ENCODE results near the gene ITGA6.

ITGA6 gene

GRCh38 chr2:172451923-172452322 is 24.5 kb downstream of the ITGA6 start:
- H3K4me3 ChIP-seq (ENCODE audit: low read depth, low read length), result no peak overlapping the region
- no peak for TF ChIP-seq CTCF (IDR thresholded peaks at IDR 0.05; ENCODE audit: low read depth, low read length, missing control alignments)
- no peak overlapping the region for H3K27ac ChIP-seq
- H3K27me3 ChIP-seq (replicated peaks), result no peaks in the 10 kb centered on the region
- no peaks in the 10 kb centered on the region for H3K36me3 ChIP-seq (replicated peaks)
- in situ Hi-C loops (cut with HindIII; ENCODE audit: low pct_ligation_motif_present, low sequenced_read_pairs), result no loop called here
- DNase-seq, result no peak

- Histone ChIP-seq H3K36me3 (replicated peaks) (no peaks in the 10 kb centered on the region), H3K27ac (no peak overlapping the region), H3K27me3 (replicated peaks) (no peaks in the 10 kb centered on the region), H3K4me3 (ENCODE audit: low read depth, low read length) (no peak overlapping the region)
- DNase-seq, result no peak
- in situ Hi-C loops (cut with HindIII; ENCODE audit: low pct_ligation_motif_present, low sequenced_read_pairs), result no loop called here
- TF ChIP-seq CTCF (IDR thresholded peaks at IDR 0.05; ENCODE audit: low read depth, low read length, missing control alignments), result no peak
These were observed 25.5 kb downstream of the ITGA6 start for GRCh38 chr2:172452845-172453244.

- H3K27me3 ChIP-seq (replicated peaks), result no peaks in the 10 kb centered on the region
- no peak overlapping the region for H3K27ac ChIP-seq
- no peak overlapping the region for H3K4me3 ChIP-seq (ENCODE audit: low read depth, low read length)
- DNase-seq, result no peak
- in situ Hi-C loops (cut with HindIII; ENCODE audit: low pct_ligation_motif_present, low sequenced_read_pairs), result no loop called here
- H3K36me3 ChIP-seq (replicated peaks), result no peaks in the 10 kb centered on the region
- TF ChIP-seq CTCF (IDR thresholded peaks at IDR 0.05; ENCODE audit: low read depth, low read length, missing control alignments), result no peak
These were observed 27.2 kb downstream of the ITGA6 start for GRCh38 chr2:172454404-172455120.

GRCh38 chr2:172455121-172455515 is 27.7 kb downstream of the ITGA6 start:
- no peaks in the 10 kb centered on the region for H3K36me3 ChIP-seq (replicated peaks)
- no peak for DNase-seq

GRCh38 chr2:172456002-172456401 is 28.6 kb downstream of the ITGA6 start:
- TF ChIP-seq CTCF (IDR thresholded peaks at IDR 0.05; ENCODE audit: low read depth, low read length, missing control alignments), result no peak
- no peak for DNase-seq
- H3K4me3 ChIP-seq (ENCODE audit: low read depth, low read length), result no peak overlapping the region
- no peaks in the 10 kb centered on the region for H3K36me3 ChIP-seq (replicated peaks)
- no peak overlapping the region for H3K27ac ChIP-seq
- in situ Hi-C loops (cut with HindIII; ENCODE audit: low pct_ligation_motif_present, low sequenced_read_pairs), result no loop called here
- H3K27me3 ChIP-seq (replicated peaks), result no peaks in the 10 kb centered on the region

More at GRCh38 chr2:172455121-172455515, 27.7 kb downstream of the ITGA6 start:
- H3K27ac ChIP-seq, result no peak overlapping the region
- H3K27me3 ChIP-seq (replicated peaks), result no peaks in the 10 kb centered on the region
- TF ChIP-seq CTCF (IDR thresholded peaks at IDR 0.05; ENCODE audit: low read depth, low read length, missing control alignments), result no peak
- no peak overlapping the region for H3K4me3 ChIP-seq (ENCODE audit: low read depth, low read length)
- in situ Hi-C loops (cut with HindIII; ENCODE audit: low pct_ligation_motif_present, low sequenced_read_pairs), result no loop called here

- TF ChIP-seq CTCF (IDR thresholded peaks at IDR 0.05; ENCODE audit: low read depth, low read length, missing control alignments), result no peak
- Histone ChIP-seq H3K27me3 (replicated peaks) (no peaks in the 10 kb centered on the region), H3K36me3 (replicated peaks) (no peaks in the 10 kb centered on the region), H3K27ac (no peak overlapping the region), H3K4me3 (ENCODE audit: low read depth, low read length) (no peak overlapping the region)
- in situ Hi-C loops (cut with HindIII; ENCODE audit: low pct_ligation_motif_present, low sequenced_read_pairs), result no loop called here
- DNase-seq, result no peak
These were observed 30.1 kb downstream of the ITGA6 start for GRCh38 chr2:172457536-172457935.

Measured in brain microvascular endothelial cell (primary cell).